Measurements from ENCODE around the gene CIB4. TPM values are rescaled to one million over a fixed set of nuclear protein-coding genes. Genes with fewer than 3 reads are reported as not detected.

CIB4 gene
- total and polyA plus RNA-seq, 5 donors = not detected

DNA sequence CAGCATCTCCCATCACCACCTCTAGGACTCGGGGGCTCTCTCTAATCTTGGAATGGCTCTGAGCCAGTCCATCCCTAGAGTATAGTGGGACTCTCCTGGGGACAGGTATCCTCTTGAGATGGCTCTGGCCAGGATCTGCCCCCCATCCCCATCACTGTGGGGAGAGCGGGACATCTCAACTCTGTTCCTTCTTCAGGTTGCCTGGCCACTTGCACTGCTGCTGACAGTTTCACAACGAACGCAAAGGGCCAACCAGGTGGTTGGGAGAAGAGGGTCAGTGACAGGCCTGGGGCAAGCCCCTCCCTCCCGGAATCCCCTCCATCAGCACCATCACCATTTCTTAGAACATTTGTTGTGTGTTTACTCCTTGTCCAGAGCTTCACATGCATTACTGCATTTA, 62.6 kb downstream of the CIB4 start:
- ATAC-seq (no peak), DNase-seq (no peak)
- WGBS = 70% methylated on average over 5 of the region's 5 CpGs
- intact Hi-C loops (cut with DNase I) = loop anchor here in 2 of 4 donors (5.0 to 10.0 kb wide), 2 partner anchors 74 to 76 kb away; no protein-coding TSS in a partner anchor
- H3K9me3 ChIP-seq (ENCODE audit: control insufficient read depth, low read length) = no peaks in the 10 kb centered on the region
- no peaks in the 10 kb centered on the region for H3K4me1 ChIP-seq (ENCODE audit: control insufficient read depth, insufficient read depth, low read length)
- H3K27ac ChIP-seq (ENCODE audit: low read length) = no peak overlapping the region
- H3K4me3 ChIP-seq (ENCODE audit: low read length) = no peak overlapping the region
- no peaks in the 10 kb centered on the region for H3K27me3 ChIP-seq (ENCODE audit: control insufficient read depth, insufficient read depth)

DNA sequence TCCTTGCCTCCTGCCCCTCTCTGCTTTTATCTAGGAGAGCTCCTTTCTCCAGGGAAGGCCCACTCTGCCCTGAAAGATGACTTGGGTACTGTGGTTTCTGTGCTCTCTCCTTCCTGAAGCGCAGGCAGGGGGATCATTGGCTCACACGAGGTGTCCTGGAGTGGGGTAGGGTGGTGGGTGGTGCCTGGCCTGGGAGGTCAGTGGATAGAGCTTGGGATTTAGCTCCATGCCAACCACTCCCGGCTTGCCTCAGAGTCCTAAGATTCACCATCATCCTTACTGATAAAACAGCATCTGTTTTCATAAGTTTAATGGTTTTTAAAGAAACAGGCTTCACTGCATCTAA, 63.1 kb downstream of the CIB4 start:
- intact Hi-C loops (cut with DNase I) = loop anchor here in 2 of 4 donors (5.0 to 10.0 kb wide), 2 partner anchors 73 to 76 kb away; no protein-coding TSS in a partner anchor
- Histone ChIP-seq H3K4me1 (ENCODE audit: control insufficient read depth, insufficient read depth, low read length) (no peaks in the 10 kb centered on the region), H3K27me3 (ENCODE audit: control insufficient read depth, insufficient read depth) (no peaks in the 10 kb centered on the region), H3K27ac (ENCODE audit: low read length) (no peak overlapping the region), H3K4me3 (ENCODE audit: low read length) (no peak overlapping the region), H3K9me3 (ENCODE audit: control insufficient read depth, low read length) (no peaks in the 10 kb centered on the region)
- ATAC-seq (no peak), DNase-seq (no peak)
- WGBS = 59% methylated on average over 3 of the region's 3 CpGs

DNA sequence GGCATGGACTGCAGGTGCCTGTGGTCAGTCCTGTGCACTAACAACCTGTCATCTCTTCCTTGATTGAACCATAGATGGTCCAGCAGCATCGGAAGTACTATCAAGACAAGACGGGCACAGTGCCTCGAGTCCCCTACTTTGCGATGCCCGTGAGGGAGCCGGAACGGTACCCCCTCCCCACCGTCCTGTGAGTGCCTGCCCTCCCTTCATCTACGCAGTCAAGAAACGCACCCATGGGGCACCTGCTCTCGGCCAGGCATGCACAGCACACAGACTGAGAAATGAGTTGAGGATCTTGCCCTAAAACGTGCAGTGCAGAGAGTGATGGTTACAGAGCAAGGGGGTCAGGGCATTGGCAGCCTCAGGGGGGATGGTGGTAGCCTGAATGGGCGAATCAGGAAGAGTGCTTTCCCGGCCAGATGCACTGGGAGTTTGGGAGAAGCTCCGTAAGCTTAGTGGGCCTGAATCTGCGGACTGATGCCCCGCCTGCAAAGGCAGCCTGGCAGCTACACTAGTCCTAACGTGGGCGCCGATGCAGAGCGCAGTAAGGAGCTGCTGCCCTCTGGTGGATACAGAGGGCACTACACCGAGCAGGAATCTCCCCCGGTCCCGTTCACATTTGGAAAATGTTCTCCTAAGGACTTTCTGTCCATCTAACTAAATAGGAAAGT, 63.6 kb downstream of the CIB4 start:
- no peak overlapping the region for H3K27ac ChIP-seq (ENCODE audit: low read length)
- WGBS = 40% methylated on average over 24 of the region's 24 CpGs
- no peaks in the 10 kb centered on the region for H3K27me3 ChIP-seq (ENCODE audit: control insufficient read depth, insufficient read depth)
- ATAC-seq = peak; percentile 68 to 80
- H3K4me1 ChIP-seq (ENCODE audit: control insufficient read depth, insufficient read depth, low read length) = no peaks in the 10 kb centered on the region
- intact Hi-C loops (cut with DNase I) = loop anchor here in 2 of 4 donors (5.0 to 10.0 kb wide), 2 partner anchors 73 to 75 kb away; no protein-coding TSS in a partner anchor
- peak; percentile 66 to 85 (median 83) for DNase-seq
- H3K9me3 ChIP-seq (ENCODE audit: control insufficient read depth, low read length) = no peaks in the 10 kb centered on the region
- no peak overlapping the region for H3K4me3 ChIP-seq (ENCODE audit: low read length)

DNA sequence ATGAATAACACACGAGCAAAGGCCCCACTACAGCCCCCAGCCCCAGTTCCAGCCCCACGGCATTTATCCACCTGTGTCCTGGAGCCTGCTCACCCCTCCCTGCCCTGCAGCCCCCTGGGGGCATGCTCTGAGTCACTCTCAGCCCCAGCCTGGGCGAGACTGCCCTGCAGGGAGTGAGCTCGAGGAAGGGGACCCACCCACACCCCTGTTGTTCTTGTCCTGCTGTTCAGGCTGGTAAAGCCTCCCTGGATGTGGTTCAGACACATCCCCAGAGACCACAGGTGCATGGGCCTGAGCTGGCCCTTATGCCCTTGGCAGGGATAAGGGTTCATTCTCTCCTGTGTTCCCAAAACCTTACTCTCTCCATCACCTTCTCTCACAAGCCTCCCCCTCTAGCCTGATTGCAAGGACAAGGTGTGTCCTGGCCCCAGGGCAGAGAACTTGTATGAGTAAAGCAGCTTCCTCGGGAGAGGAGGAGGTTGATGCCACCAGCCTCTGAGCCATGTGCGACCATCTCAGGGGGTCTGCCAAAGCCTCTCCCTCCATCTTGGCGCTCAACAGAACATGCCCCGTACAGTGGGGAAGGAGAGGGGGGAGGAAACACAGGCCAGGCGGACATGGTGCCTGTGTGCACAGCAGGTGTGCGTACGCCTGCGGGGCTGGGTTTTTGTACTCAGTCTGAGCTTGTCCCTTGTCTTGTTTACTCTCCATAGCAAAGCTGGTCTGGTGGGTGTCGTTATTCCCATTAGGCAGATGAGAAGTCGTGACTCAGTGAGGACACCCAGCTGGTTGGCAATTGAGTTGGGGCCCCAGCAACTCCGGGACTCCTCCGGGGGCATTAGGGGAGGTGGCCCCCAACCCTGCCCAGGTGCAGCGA, 64.4 kb downstream of the CIB4 start:
- ATAC-seq = peak in 1 of 2 donors; percentile 10
- Histone ChIP-seq H3K9me3 (ENCODE audit: control insufficient read depth, low read length) (no peaks in the 10 kb centered on the region), H3K27me3 (ENCODE audit: control insufficient read depth, insufficient read depth) (no peaks in the 10 kb centered on the region), H3K27ac (ENCODE audit: low read length) (no peak overlapping the region), H3K4me1 (ENCODE audit: control insufficient read depth, insufficient read depth, low read length) (no peaks in the 10 kb centered on the region), H3K4me3 (ENCODE audit: low read length) (no peak overlapping the region)
- no peak for DNase-seq
- 73% methylated on average over 17 of the region's 17 CpGs for WGBS
- intact Hi-C loops (cut with DNase I) = loop anchor here in 2 of 4 donors (5.0 to 10.0 kb wide), 2 partner anchors 72 to 75 kb away; no protein-coding TSS in a partner anchor

DNA sequence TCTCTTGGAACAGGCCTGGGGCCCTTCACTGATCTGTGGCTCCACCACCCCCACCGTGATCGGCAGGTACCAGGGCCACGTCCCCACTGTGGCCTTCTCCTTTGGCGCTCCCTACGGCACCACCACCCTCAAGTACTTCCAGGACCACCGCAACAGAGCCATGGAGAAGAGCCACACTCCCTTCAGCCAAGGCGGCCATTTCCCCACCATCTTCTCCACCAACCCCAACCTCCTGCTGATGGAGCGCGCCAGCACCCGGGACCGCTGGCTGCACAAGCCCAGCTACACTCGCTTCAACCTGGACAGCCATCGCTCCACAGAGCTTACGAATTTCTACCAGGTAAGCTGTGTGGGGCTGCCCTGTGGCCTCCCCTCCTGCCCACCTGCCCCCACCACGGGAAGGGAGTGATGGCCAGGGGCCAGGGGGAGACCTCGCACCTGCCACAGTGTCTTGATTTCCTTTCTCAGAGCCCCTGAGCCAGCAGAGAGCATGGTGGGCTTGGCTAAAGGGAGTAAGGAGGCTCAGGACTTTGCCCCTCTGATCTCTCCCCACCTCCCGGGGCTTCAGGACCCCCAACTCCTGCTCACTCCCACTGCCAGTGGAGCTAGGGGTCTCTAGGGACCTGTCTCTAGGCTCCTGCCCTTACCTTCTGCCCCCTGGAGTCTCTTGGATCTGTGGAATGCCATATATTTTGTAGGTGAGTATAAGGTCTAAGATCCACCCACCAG, 65.2 kb downstream of the CIB4 start:
- no peaks in the 10 kb centered on the region for H3K4me1 ChIP-seq (ENCODE audit: control insufficient read depth, insufficient read depth, low read length)
- no peak for ATAC-seq
- DNase-seq = no peak
- H3K4me3 ChIP-seq (ENCODE audit: low read length) = no peak overlapping the region
- 88% methylated on average over 17 of the region's 17 CpGs for WGBS
- H3K9me3 ChIP-seq (ENCODE audit: control insufficient read depth, low read length) = no peaks in the 10 kb centered on the region
- no peak overlapping the region for H3K27ac ChIP-seq (ENCODE audit: low read length)
- intact Hi-C loops (cut with DNase I) = loop anchor here in 2 of 4 donors (5.0 to 10.0 kb wide), 2 partner anchors 71 to 74 kb away; no protein-coding TSS in a partner anchor
- no peaks in the 10 kb centered on the region for H3K27me3 ChIP-seq (ENCODE audit: control insufficient read depth, insufficient read depth)

DNA sequence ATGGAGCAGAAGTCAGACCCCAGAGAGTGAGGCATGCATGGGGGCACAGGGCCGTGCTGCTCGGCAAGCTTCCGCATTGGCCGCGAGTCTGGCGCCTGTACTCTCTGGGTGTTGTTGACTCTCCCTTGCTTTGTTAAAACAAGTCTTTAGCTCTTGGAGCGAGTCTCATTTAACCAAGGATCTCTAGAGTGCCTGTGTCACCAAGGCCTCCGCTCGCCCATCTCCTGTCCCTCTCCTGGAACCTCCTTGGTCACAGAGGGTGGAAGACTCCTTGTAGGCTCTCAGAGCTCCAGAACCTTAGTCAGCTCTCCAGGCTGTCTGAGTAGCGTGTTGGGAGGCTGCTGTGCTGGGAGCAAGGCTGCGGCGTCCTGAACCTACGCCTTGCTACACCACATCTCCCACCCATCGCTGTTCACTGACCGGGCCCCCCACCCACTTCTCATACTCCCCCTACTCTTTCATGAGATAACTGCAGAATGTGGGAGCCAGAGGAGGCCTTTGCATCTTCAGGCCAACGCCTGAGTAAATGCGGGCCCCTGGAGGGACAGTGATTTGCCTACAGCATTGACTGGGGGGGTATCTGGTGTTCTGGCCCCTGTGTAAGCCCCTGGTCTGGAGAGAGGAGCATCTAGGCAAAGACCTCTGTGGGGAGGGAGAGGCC, 66.1 kb downstream of the CIB4 start:
- Histone ChIP-seq H3K4me1 (ENCODE audit: control insufficient read depth, insufficient read depth, low read length) (no peaks in the 10 kb centered on the region), H3K27me3 (ENCODE audit: control insufficient read depth, insufficient read depth) (no peaks in the 10 kb centered on the region), H3K27ac (ENCODE audit: low read length) (no peak overlapping the region), H3K9me3 (ENCODE audit: control insufficient read depth, low read length) (no peaks in the 10 kb centered on the region), H3K4me3 (ENCODE audit: low read length) (no peak overlapping the region)
- intact Hi-C loops (cut with DNase I) = loop anchor here in 2 of 4 donors (5.0 to 10.0 kb wide), 2 partner anchors 70 to 73 kb away; no protein-coding TSS in a partner anchor
- DNase-seq = no peak
- 78% methylated on average over 17 of the region's 17 CpGs for WGBS
- ATAC-seq = no peak

DNA sequence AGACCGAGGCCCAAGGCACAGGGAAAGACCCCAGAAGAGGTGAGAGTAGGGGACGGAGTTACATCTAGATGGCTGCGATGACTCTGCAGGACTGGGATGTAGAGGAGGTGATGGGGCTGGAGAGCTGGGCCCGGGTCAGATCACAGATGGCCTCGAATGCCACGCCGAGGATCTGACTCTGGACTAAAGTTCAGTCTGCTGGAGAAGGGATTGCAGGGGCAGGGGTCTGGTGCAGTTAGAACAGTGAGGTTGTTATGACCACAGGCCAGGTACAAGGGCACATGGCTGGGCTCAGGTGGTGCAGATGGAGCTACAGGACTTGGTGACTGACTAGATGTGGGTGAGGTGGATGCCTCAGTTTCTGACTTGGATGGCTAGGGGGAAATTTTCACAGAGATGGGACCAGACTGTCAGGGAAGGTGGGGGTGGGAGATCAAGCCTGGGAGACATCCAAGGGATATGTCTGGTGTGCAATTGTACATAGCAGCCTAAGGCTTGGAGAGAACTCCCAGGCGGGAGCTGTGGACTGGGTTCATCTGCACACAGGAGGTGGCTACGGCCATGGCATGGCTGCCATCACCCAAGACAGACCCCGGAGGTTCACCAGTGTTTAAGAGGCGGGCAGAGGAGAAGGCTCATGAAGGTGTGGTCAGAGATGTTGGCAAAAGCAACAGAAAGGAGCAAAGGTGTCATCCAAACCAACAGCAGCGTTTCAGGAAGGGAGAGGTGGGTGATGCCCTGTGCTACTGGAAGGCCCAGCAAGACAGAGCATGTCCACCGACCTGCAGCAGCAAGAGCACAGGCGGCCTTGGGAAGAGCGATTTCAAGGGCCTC, 66.9 kb downstream of the CIB4 start:
- 87% methylated on average over 15 of the region's 15 CpGs for WGBS
- Histone ChIP-seq H3K4me3 (ENCODE audit: low read length) (no peak overlapping the region), H3K27me3 (ENCODE audit: control insufficient read depth, insufficient read depth) (no peaks in the 10 kb centered on the region), H3K4me1 (ENCODE audit: control insufficient read depth, insufficient read depth, low read length) (no peaks in the 10 kb centered on the region), H3K9me3 (ENCODE audit: control insufficient read depth, low read length) (no peaks in the 10 kb centered on the region), H3K27ac (ENCODE audit: low read length) (no peak overlapping the region)
- intact Hi-C loops (cut with DNase I) = loop anchor here in 1 of 4 donors (10.0 kb wide), 1 partner anchor 69 kb away; no protein-coding TSS in a partner anchor
- ATAC-seq (no peak), DNase-seq (no peak)

DNA sequence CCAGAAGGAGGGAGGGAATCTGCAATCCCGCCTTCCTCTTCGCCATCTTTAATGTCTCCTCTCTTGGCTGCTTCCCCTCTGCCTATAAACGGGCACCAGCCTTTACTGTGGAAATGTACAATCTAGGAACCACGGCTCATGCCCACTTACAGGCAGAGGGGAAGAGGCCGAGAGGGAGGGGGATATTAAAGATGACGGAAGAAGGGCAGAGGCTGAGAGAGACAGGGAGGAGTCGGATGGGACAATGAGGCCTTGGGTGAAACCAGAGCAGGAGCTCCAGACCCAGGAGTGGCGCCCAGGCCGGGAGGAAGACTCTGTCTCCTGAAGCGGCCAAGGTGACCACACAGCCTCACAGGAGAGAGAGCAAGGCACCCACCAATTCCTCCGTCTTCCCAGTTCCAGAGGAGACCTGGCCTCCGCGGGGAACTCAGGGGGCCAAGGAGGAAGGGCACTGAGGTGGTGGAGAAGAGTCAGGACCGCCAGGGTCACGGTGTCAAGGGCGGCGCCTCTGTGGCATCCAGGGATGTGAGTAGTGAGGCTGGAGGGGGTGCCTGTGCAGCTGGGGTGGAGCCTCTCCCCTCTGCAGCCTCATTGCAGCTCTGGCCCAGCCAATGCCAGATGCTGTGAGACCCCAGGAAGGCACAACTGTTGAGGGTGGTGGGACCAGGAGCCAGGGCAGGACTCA, 67.8 kb downstream of the CIB4 start:
- DNase-seq (no peak), ATAC-seq (no peak)
- 83% methylated on average over 17 of the region's 17 CpGs for WGBS
- H3K4me3 ChIP-seq (ENCODE audit: low read length) = no peak overlapping the region
- no peaks in the 10 kb centered on the region for H3K4me1 ChIP-seq (ENCODE audit: control insufficient read depth, insufficient read depth, low read length)
- intact Hi-C loops (cut with DNase I) = loop anchor here in 1 of 4 donors (10.0 kb wide), 1 partner anchor 69 kb away; no protein-coding TSS in a partner anchor
- no peak overlapping the region for H3K27ac ChIP-seq (ENCODE audit: low read length)
- no peaks in the 10 kb centered on the region for H3K9me3 ChIP-seq (ENCODE audit: control insufficient read depth, low read length)
- no peaks in the 10 kb centered on the region for H3K27me3 ChIP-seq (ENCODE audit: control insufficient read depth, insufficient read depth)

DNA sequence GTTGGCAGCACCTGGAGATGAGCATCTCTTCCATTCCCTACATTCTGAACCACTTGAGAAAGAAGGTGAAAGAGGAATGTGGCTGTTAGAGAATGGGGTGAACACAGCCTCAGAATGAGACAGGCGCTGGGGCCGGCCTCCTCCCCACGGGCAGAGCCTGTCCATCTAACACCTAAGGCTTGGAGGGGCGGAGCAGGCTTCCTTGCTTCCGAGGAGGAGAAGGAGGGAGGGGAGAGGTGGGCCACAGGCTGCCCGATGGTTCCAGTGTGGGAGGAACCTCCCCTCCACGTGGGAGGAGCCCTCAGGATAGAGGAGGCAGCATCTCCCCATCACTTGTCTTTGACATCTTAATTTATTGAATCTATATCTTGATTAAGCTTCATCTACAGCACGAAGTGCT, 68.6 kb downstream of the CIB4 start:
- H3K4me1 ChIP-seq (ENCODE audit: control insufficient read depth, insufficient read depth, low read length) = no peaks in the 10 kb centered on the region
- WGBS = 24% methylated on average over 8 of the region's 8 CpGs
- no peaks in the 10 kb centered on the region for H3K27me3 ChIP-seq (ENCODE audit: control insufficient read depth, insufficient read depth)
- ATAC-seq (no peak), DNase-seq (no peak)
- H3K27ac ChIP-seq (ENCODE audit: low read length) = no peak overlapping the region
- no peak overlapping the region for H3K4me3 ChIP-seq (ENCODE audit: low read length)
- no peaks in the 10 kb centered on the region for H3K9me3 ChIP-seq (ENCODE audit: control insufficient read depth, low read length)
- intact Hi-C loops (cut with DNase I) = loop anchor here in 1 of 4 donors (10.0 kb wide), 1 partner anchor 68 kb away; no protein-coding TSS in a partner anchor
